Mesodermal cell (in vitro differentiated cells): ENCODE measurements around the gene ZNF30.
"Not testable (repeated sequence)": the region's sequence is repeated elsewhere in the genome, so short reads cannot be mapped to it uniquely, and the experiment has no call there.

Experiments used
- H3K27ac ChIP-seq: 2 replicates; pipeline ENCODE4 v1.7.0; 2013; ENCODE audit warnings: mild to moderate bottlenecking, low read depth, low read length, moderate library complexity; ENCODE audit not compliant: severe bottlenecking
- H3K36me3 ChIP-seq: 2 replicates; pipeline ENCODE4 v1.7.1; 2013; ENCODE audit warnings: mild to moderate bottlenecking, low read length, moderate library complexity; ENCODE audit not compliant: control insufficient read depth, insufficient read depth
- H3K4me1 ChIP-seq: one replicate; pipeline ENCODE4 v1.7.1; 2013; ENCODE audit warnings: mild to moderate bottlenecking, low read length; ENCODE audit not compliant: insufficient read depth, control insufficient read depth, poor library complexity, severe bottlenecking
- H3K4me3 ChIP-seq: 2 replicates; pipeline ENCODE4 v1.7.0; 2013; ENCODE audit warnings: low read length, control low read depth, mild to moderate bottlenecking; ENCODE audit not compliant: insufficient read depth, poor library complexity, severe bottlenecking; ENCODE audit errors: extremely low read depth
- H3K9me3 ChIP-seq: 2 replicates; pipeline ENCODE4 v1.7.1; 2013; ENCODE audit warnings: mild to moderate bottlenecking, low read length, moderate library complexity; ENCODE audit not compliant: control insufficient read depth
- WGBS, 2 experiments: methylation state at CpG; one replicate each; pipeline ENCODE4 v1.1.5; 2013; ENCODE audit warnings: missing lambda C conversion rate in 2 of 2; ENCODE audit not compliant: insufficient coverage in 2 of 2; 5-methylcytosine and 5-hydroxymethylcytosine counted together

The ZNF30 gene

DNA sequence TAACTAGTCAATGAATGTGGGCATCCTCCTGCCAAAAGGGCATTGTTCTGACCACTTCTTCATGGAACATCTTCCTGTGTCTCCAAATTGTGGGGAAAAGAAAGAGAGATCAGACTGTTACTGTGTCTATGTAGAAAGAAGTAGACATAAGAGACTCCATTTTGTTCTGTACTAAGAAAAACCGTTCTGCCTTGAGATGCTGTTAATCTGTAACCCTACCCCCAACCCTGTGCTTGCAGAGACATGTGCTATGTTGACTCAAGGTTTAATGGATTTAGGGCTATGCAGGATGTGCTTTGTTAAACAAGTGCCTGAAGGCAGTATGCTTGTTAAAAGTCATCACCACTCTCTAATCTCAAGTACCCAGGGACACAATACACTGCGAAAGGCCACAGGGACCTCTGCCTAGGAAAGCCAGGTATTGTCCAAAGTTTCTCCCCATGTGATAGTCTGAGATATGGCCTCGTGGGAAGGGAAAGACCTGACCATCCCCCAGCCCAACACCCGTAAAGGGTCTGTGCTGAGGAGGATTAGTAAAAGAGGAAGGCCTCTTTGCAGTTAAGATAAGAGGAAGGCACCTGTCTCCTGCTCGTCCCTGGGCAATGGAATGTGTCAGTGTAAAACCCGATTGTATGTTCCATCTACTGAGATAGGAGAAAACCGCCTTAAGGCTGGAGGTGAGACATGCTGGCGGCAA lies 6.5 kb upstream of the ZNF30 start:
- H3K27ac ChIP-seq, H3K9me3 ChIP-seq: not testable (repeated sequence)
- 61 to 77% methylated on average over 2 to 3 of the region's 8 CpGs for WGBS, 2 experiments

DNA sequence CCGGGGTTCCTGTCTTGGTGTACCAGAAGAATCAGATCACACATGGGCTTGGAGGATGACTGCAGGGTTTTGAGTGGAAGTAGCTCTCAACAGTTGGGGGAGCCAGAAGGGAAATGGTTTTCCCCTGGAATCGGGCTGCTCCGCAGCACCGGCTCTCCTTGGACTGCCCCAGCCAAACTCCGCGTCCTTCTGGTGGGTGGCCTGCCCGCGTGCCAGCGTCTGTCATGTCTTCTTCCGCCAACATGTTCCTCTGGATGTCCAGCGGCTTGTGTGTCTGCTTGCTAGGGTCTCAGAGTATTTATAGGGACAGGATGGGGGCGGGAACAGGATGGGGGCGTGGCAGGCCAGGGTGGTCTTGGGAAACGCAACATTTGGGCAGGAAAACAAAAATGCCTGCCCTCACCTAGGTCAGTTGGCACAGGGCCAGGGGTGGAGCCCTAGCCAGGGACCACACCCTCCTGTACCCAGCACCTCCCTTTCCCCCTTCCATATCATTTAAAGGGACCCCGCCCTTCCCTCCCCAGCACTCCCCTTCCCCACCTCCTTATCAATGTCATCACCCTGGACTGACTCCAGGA lies 1.3 kb upstream of the ZNF30 start:
- WGBS, 2 experiments: 87 to 94% methylated on average over 11 to 14 of the region's 15 CpGs
- H3K27ac ChIP-seq: no peak overlapping the region
- H3K4me3 ChIP-seq: no peak overlapping the region
- no peaks in the 10 kb centered on the region for H3K4me1 ChIP-seq
- peaks cover 11% of the 10 kb centered on the region for H3K9me3 ChIP-seq
- peaks cover 6% of the 10 kb centered on the region for H3K36me3 ChIP-seq

More for the DNA sequence above, 6.5 kb upstream of the ZNF30 start:
- H3K4me3 ChIP-seq, H3K36me3 ChIP-seq, H3K4me1 ChIP-seq: not testable (repeated sequence)

DNA sequence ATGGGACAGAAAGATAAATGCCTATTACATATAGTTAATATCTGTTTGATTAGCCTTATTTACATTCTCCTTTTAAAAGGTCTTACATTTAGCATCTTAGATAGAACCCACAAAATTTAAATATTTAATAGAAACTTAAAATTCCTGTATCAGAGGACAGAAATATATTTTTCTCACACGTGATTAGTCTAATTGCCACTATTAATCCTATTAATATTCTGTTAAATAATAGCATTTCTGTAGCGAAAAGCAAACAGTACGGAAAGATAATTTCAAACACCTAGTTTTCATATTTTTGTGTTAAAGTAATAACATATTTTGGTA lies 380 bp upstream of the ZNF30 start:
- Histone ChIP-seq H3K4me1 (no peaks in the 10 kb centered on the region), H3K27ac (no peak overlapping the region), H3K4me3 (no peak overlapping the region), H3K36me3 (peaks cover 9% of the 10 kb centered on the region), H3K9me3 (peaks cover 11% of the 10 kb centered on the region)
- no CpG with 5 or more reads among the region's 3 CpGs for WGBS, 2 experiments

DNA sequence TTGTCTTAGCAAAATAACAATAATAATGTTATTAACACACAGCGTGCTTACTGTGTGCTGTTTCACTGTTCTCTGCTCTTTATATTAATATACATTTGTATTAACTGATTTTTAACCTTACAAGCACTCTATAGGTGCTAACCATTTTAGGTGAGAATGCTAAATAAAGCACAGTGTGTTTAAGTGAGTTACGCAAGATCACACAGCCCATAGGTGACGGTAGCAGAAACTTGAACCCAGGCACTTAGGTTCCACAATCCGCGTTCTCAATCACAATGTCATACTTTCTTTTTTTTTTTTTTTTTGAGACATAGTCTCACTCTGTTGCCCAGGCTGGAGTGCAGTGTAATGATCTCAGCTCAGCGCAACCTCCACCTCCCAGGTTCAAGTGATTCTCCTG lies 5.8 kb downstream of the ZNF30 start:
- H3K27ac ChIP-seq: no peak overlapping the region
- no peak overlapping the region for H3K4me3 ChIP-seq
- H3K4me1 ChIP-seq: no peaks in the 10 kb centered on the region
- 91 to 100% methylated on average over 1 to 4 of the region's 6 CpGs for WGBS, 2 experiments
- H3K9me3 ChIP-seq: no peaks in the 10 kb centered on the region
- peaks cover 40% of the 10 kb centered on the region for H3K36me3 ChIP-seq

DNA sequence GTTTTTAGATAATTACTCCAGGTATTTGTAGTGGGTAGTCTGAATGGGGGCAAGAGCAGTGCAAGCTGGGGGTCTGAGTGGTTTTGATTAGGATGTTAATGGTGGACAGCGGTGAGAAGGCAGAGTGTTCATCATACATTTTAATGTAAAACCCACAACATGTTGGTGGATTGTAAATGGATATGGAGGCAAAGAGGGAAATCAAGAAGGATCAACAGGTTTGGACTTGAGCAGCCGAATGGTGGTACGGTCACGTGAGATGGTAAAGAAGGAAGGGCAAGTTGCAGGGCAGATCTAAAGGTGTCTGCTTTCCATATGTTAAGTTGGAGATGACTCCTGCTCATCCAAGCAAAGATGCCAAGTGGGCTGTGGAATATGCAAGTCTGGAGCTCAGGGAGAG lies 9.5 kb downstream of the ZNF30 start:
- H3K9me3 ChIP-seq: no peaks in the 10 kb centered on the region
- H3K4me3 ChIP-seq: no peak overlapping the region
- peaks cover 43% of the 10 kb centered on the region for H3K36me3 ChIP-seq
- H3K4me1 ChIP-seq: no peaks in the 10 kb centered on the region
- no peak overlapping the region for H3K27ac ChIP-seq
- WGBS, 2 experiments: 86 to 98% methylated on average over 3 of the region's 4 CpGs

DNA sequence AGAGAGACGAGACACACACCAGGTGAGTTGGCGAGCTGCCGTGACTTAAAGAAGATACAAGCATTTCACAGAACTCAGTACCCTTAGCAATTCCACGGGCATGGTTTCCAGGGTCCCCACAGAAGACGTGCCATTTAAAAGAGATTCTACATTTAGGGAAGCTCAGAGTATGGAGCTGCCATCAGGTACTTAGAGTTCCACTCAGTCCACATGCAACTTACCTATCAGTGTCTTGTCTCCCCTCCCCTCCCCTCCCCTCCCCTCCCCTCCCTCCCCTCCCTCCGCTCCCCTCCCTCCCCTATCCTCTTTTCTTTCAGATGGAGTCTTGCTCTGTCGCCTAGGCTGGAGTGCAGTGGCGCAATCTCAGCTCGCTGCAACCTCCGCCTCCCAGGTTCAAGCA lies 12.2 kb downstream of the ZNF30 start:
- 92 to 94% methylated on average over 5 to 7 of the region's 10 CpGs for WGBS, 2 experiments
- Histone ChIP-seq H3K27ac (no peak overlapping the region), H3K4me3 (no peak overlapping the region), H3K4me1 (no peaks in the 10 kb centered on the region), H3K36me3 (peaks cover 45% of the 10 kb centered on the region), H3K9me3 (peaks cover 23% of the 10 kb centered on the region)

DNA sequence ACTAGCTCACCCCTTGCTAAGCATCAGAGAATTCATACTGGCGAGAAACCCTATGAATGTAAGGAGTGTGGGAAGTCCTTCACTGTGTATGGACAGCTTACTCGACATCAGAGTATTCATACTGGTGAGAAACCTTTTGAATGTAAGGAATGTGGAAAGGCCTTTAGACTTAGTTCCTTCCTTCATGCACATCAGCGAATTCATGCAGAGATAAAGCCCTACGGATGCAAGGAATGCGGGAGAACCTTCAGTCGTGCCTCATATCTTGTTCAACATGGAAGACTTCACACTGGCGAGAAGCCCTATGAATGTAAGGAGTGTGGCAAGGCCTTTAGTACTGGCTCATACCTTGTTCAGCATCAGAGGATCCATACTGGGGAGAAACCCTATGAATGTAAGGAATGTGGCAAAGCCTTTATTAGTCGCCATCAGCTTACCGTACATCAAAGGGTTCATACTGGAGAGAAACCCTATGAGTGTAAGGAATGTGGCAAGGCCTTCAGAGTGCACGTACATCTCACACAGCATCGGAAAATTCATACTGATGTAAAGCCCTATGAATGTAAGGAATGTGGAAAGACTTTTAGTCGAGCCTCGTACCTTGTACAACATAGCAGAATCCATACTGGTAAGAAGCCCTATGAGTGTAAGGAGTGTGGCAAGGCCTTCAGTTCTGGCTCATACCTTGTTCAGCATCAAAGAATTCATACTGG lies 17.3 kb downstream of the ZNF30 start:
- Histone ChIP-seq H3K4me3 (no peak overlapping the region), H3K9me3 (peaks cover 51% of the 10 kb centered on the region)
- 84 to 94% methylated on average over 12 of the region's 13 CpGs for WGBS, 2 experiments

DNA sequence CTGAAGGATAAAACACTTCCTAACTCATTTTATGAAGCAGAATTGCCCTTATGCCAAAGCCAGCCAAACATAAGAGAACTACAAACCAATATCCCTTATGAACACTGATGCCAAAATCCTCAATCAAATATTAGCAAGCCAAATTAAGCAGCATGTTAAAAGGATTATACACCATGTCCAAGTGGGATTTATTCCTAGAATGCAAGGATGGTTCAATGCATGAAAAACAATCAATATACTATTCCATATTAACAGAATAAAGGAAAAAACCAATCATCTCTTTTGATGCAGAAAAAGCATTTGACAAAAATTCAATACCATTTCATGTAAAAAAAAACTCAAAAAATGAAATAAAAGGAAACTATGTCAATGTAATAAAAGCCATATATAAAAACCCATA lies 26.4 kb downstream of the ZNF30 start:
- no peak overlapping the region for H3K27ac ChIP-seq
- H3K4me3 ChIP-seq: no peak overlapping the region
- peaks cover 48% of the 10 kb centered on the region for H3K36me3 ChIP-seq
- no peaks in the 10 kb centered on the region for H3K4me1 ChIP-seq
- H3K9me3 ChIP-seq: peaks cover 50% of the 10 kb centered on the region

More for the DNA sequence above, 17.3 kb downstream of the ZNF30 start:
- Histone ChIP-seq H3K36me3 (peaks cover 62% of the 10 kb centered on the region), H3K27ac (no peak overlapping the region), H3K4me1 (no peaks in the 10 kb centered on the region)

DNA sequence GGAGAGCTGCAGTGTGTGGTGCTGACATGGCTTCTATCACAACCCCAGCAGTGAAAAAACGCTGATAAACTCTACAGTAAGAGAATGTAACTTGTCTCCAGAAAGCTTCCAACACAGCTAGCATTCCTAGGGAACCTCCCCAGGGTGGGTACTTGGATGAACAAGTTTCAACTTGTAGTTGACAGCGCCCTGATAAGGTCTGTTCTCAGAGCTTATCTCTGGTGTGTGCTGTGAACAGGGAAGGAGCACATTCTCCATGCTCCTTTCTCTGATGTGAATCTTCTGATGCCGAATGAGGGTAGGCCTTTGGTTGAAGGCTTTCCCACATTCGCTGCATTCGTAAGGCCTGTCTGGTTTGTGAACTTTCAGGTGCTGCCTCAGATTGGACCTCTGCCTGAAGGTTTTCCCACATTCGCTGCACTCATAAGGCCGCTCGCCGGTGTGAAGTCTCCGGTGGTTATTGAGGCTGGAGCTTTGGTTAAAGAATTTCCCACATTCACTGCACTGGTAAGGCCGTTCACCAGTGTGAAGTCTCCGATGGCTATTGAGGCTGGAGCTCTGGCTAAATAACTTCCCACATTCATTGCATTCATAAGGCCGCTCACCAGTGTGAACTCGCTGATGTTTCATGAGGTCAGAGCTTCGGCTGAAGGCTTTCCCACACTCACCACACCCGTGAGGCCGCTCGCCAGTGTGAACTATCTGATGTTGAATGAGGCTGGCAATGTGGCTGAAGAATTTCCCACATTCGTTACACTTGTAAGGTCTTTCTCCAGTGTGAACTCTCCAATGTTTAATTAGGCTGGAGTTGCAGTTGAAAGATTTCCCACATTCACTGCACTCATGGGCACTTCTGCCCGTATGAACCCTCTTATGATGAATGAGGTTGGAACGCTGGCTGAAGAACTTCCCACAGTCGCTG lies 31.4 kb downstream of the ZNF30 start:
- Histone ChIP-seq H3K4me3 (no peak overlapping the region), H3K36me3 (peaks cover 73% of the 10 kb centered on the region), H3K9me3 (peaks cover 83% of the 10 kb centered on the region), H3K4me1 (no peaks in the 10 kb centered on the region), H3K27ac (no peak overlapping the region)
- 89 to 93% methylated on average over 14 to 18 of the region's 22 CpGs for WGBS, 2 experiments

DNA sequence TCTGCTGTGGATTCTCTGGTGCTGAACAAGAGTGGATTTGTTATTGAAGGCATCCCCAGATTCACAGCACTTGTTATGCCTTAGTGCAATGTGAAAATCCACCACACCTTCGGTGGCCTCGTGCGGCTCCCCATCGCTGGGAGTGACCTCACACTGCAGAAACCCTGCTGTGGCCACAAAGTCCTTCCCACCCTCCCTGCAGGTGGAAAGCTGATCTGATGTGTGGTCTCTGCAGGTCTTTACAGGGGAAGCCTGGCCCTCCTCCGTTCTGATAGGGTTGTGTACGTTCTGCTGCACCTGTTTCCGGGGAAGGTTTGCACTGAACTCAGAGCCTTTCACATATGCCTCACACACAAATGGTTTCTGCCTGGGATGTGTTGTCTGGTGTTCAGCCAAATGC lies 32.3 kb downstream of the ZNF30 start:
- H3K36me3 ChIP-seq: peaks cover 72% of the 10 kb centered on the region
- 95 to 100% methylated on average over 2 to 4 of the region's 7 CpGs for WGBS, 2 experiments
- no peak overlapping the region for H3K27ac ChIP-seq
- H3K4me1 ChIP-seq: no peaks in the 10 kb centered on the region
- peaks cover 76% of the 10 kb centered on the region for H3K9me3 ChIP-seq
- no peak overlapping the region for H3K4me3 ChIP-seq
